Measurements from ENCODE around the gene DNAJC3.
"Not testable (repeated sequence)": the region's sequence is repeated elsewhere in the genome, so short reads cannot be mapped to it uniquely, and the experiment has no call there.

DNAJC3 gene

GRCh38 chr13:95676105-95676761, 706 bp upstream of the DNAJC3 start:
- H3K4me1 ChIP-seq (ENCODE audit: control insufficient read depth, insufficient read depth, low read length) = peaks cover 19% of the 10 kb centered on the region
- peak overlapping the region; percentile 97 for H3K4me2 ChIP-seq (ENCODE audit: low read length)
- H3K9ac ChIP-seq (ENCODE audit: low read depth, low read length) = peak overlapping the region; percentile 93
- H3K4me3 ChIP-seq (ENCODE audit: low read length) = peak overlapping the region; percentile 98
- no peaks in the 10 kb centered on the region for H3K27me3 ChIP-seq (ENCODE audit: control insufficient read depth, insufficient read depth, low read length)
- peaks cover 3% of the 10 kb centered on the region for H3K36me3 ChIP-seq (ENCODE audit: insufficient read depth, low read length)
- H3K9me3 ChIP-seq (replicated peaks; ENCODE audit: low read length) = no peaks in the 10 kb centered on the region

- Histone ChIP-seq H3K9ac (ENCODE audit: low read depth, low read length) (peak overlapping the region; percentile 94), H3K4me3 (ENCODE audit: low read length) (peak overlapping the region; percentile 98), H3K27me3 (ENCODE audit: control insufficient read depth, insufficient read depth, low read length) (no peaks in the 10 kb centered on the region), H3K4me2 (ENCODE audit: low read length) (peak overlapping the region; percentile 85), H3K36me3 (ENCODE audit: insufficient read depth, low read length) (peaks cover 3% of the 10 kb centered on the region), H3K9me3 (replicated peaks; ENCODE audit: low read length) (no peaks in the 10 kb centered on the region), H3K4me1 (ENCODE audit: control insufficient read depth, insufficient read depth, low read length) (peaks cover 19% of the 10 kb centered on the region)
These were observed 776 bp downstream of the DNAJC3 start for GRCh38 chr13:95677564-95678266.

- H3K27me3 ChIP-seq (ENCODE audit: control insufficient read depth, insufficient read depth, low read length) = no peaks in the 10 kb centered on the region
- peak overlapping the region; percentile 94 for H3K9ac ChIP-seq (ENCODE audit: low read depth, low read length)
- H3K4me2 ChIP-seq (ENCODE audit: low read length) = peak overlapping the region; percentile 85
- peaks cover 3% of the 10 kb centered on the region for H3K36me3 ChIP-seq (ENCODE audit: insufficient read depth, low read length)
- H3K9me3 ChIP-seq (replicated peaks; ENCODE audit: low read length) = no peaks in the 10 kb centered on the region
- peaks cover 19% of the 10 kb centered on the region for H3K4me1 ChIP-seq (ENCODE audit: control insufficient read depth, insufficient read depth, low read length)
- H3K4me3 ChIP-seq (ENCODE audit: low read length) = peak overlapping the region; percentile 98
These were observed 2.0 kb downstream of the DNAJC3 start for GRCh38 chr13:95678967-95679366.

GRCh38 chr13:95679722-95680121, 2.8 kb downstream of the DNAJC3 start:
- Histone ChIP-seq H3K36me3 (ENCODE audit: insufficient read depth, low read length) (peaks cover 3% of the 10 kb centered on the region), H3K9me3 (replicated peaks; ENCODE audit: low read length) (no peaks in the 10 kb centered on the region), H3K4me3 (ENCODE audit: low read length) (no peak overlapping the region), H3K4me2 (ENCODE audit: low read length) (peak overlapping the region; percentile 85), H3K27me3 (ENCODE audit: control insufficient read depth, insufficient read depth, low read length) (no peaks in the 10 kb centered on the region), H3K4me1 (ENCODE audit: control insufficient read depth, insufficient read depth, low read length) (peaks cover 19% of the 10 kb centered on the region), H3K9ac (ENCODE audit: low read depth, low read length) (no peak overlapping the region)

GRCh38 chr13:95684418-95684817, 7.5 kb downstream of the DNAJC3 start:
- H3K9ac ChIP-seq (ENCODE audit: low read depth, low read length) = no peak overlapping the region
- no peaks in the 10 kb centered on the region for H3K27me3 ChIP-seq (ENCODE audit: control insufficient read depth, insufficient read depth, low read length)
- H3K9me3 ChIP-seq (replicated peaks; ENCODE audit: low read length) = no peaks in the 10 kb centered on the region
- no peak overlapping the region for H3K4me2 ChIP-seq (ENCODE audit: low read length)
- H3K36me3 ChIP-seq (ENCODE audit: insufficient read depth, low read length) = peaks cover 3% of the 10 kb centered on the region
- peaks cover 7% of the 10 kb centered on the region for H3K4me1 ChIP-seq (ENCODE audit: control insufficient read depth, insufficient read depth, low read length)
- no peak overlapping the region for H3K4me3 ChIP-seq (ENCODE audit: low read length)

- H3K4me3 ChIP-seq (ENCODE audit: low read length); H3K9ac ChIP-seq (ENCODE audit: low read depth, low read length); H3K27me3 ChIP-seq (ENCODE audit: control insufficient read depth, insufficient read depth, low read length); H3K4me2 ChIP-seq (ENCODE audit: low read length); H3K4me1 ChIP-seq (ENCODE audit: control insufficient read depth, insufficient read depth, low read length); H3K36me3 ChIP-seq (ENCODE audit: insufficient read depth, low read length); H3K9me3 ChIP-seq (replicated peaks; ENCODE audit: low read length): not testable (repeated sequence)
These were observed 8.0 kb downstream of the DNAJC3 start for GRCh38 chr13:95684960-95685359.

GRCh38 chr13:95689582-95689926, 12.6 kb downstream of the DNAJC3 start:
- H3K27me3 ChIP-seq (ENCODE audit: control insufficient read depth, insufficient read depth, low read length) = no peaks in the 10 kb centered on the region
- H3K4me3 ChIP-seq (ENCODE audit: low read length) = no peak overlapping the region
- H3K36me3 ChIP-seq (ENCODE audit: insufficient read depth, low read length) = no peaks in the 10 kb centered on the region
- H3K9me3 ChIP-seq (replicated peaks; ENCODE audit: low read length) = no peaks in the 10 kb centered on the region
- no peak overlapping the region for H3K9ac ChIP-seq (ENCODE audit: low read depth, low read length)
- no peak overlapping the region for H3K4me2 ChIP-seq (ENCODE audit: low read length)
- H3K4me1 ChIP-seq (ENCODE audit: control insufficient read depth, insufficient read depth, low read length) = no peaks in the 10 kb centered on the region

- H3K9me3 ChIP-seq (replicated peaks; ENCODE audit: low read length); H3K4me3 ChIP-seq (ENCODE audit: low read length); H3K4me1 ChIP-seq (ENCODE audit: control insufficient read depth, insufficient read depth, low read length); H3K9ac ChIP-seq (ENCODE audit: low read depth, low read length); H3K36me3 ChIP-seq (ENCODE audit: insufficient read depth, low read length); H3K27me3 ChIP-seq (ENCODE audit: control insufficient read depth, insufficient read depth, low read length); H3K4me2 ChIP-seq (ENCODE audit: low read length): not testable (repeated sequence)
These were observed 14.0 kb downstream of the DNAJC3 start for GRCh38 chr13:95690986-95691385.

GRCh38 chr13:95697052-95697680, 20.2 kb downstream of the DNAJC3 start:
- H3K9me3 ChIP-seq (replicated peaks; ENCODE audit: low read length) = no peaks in the 10 kb centered on the region
- H3K36me3 ChIP-seq (ENCODE audit: insufficient read depth, low read length) = no peaks in the 10 kb centered on the region
- no peaks in the 10 kb centered on the region for H3K27me3 ChIP-seq (ENCODE audit: control insufficient read depth, insufficient read depth, low read length)
- H3K4me1 ChIP-seq (ENCODE audit: control insufficient read depth, insufficient read depth, low read length) = no peaks in the 10 kb centered on the region
- no peak overlapping the region for H3K4me3 ChIP-seq (ENCODE audit: low read length)
- H3K9ac ChIP-seq (ENCODE audit: low read depth, low read length) = no peak overlapping the region
- no peak overlapping the region for H3K4me2 ChIP-seq (ENCODE audit: low read length)

GRCh38 chr13:95698047-95698749, 21.3 kb downstream of the DNAJC3 start:
- Histone ChIP-seq H3K4me1 (ENCODE audit: control insufficient read depth, insufficient read depth, low read length) (no peaks in the 10 kb centered on the region), H3K27me3 (ENCODE audit: control insufficient read depth, insufficient read depth, low read length) (no peaks in the 10 kb centered on the region), H3K9me3 (replicated peaks; ENCODE audit: low read length) (no peaks in the 10 kb centered on the region), H3K9ac (ENCODE audit: low read depth, low read length) (no peak overlapping the region), H3K4me3 (ENCODE audit: low read length) (no peak overlapping the region), H3K36me3 (ENCODE audit: insufficient read depth, low read length) (no peaks in the 10 kb centered on the region), H3K4me2 (ENCODE audit: low read length) (no peak overlapping the region)

- Histone ChIP-seq H3K9me3 (replicated peaks; ENCODE audit: low read length) (no peaks in the 10 kb centered on the region), H3K4me2 (ENCODE audit: low read length) (no peak overlapping the region), H3K36me3 (ENCODE audit: insufficient read depth, low read length) (no peaks in the 10 kb centered on the region), H3K4me3 (ENCODE audit: low read length) (no peak overlapping the region), H3K4me1 (ENCODE audit: control insufficient read depth, insufficient read depth, low read length) (peaks cover 3% of the 10 kb centered on the region), H3K9ac (ENCODE audit: low read depth, low read length) (no peak overlapping the region), H3K27me3 (ENCODE audit: control insufficient read depth, insufficient read depth, low read length) (no peaks in the 10 kb centered on the region)
These were observed 26.6 kb downstream of the DNAJC3 start for GRCh38 chr13:95703576-95703975.
